Fibroblast of lung (primary cell): ENCODE data around the gene CENPV.

Experiments used
- CTCF ChIP-seq, 2 donors: IDR thresholded peaks in 1 of 2; conservative IDR thresholded peaks in 1 of 2; 1 replicate in 1 of 2; 2 replicates in 1 of 2; pipeline ENCODE4 v1.5.1; 2011 to 2012; ENCODE audit warnings: low read length in 2 of 2, control low read depth in 1 of 2, inconsistent platforms in 1 of 2, low read depth in 1 of 2, mild to moderate bottlenecking in 1 of 2
- EZH2 ChIP-seq: IDR thresholded peaks from 2 replicates; pipeline ENCODE4 v1.5.1; 2012; ENCODE audit warnings: low read length, control low read depth, mild to moderate bottlenecking; ENCODE audit errors: missing control alignments

GRCh38 chr17:16294560-16294959 lies 58.7 kb downstream of the CENPV start:
- TF ChIP-seq CTCF (conservative IDR thresholded peaks at IDR 0.05 in 1 of 2, IDR thresholded peaks at IDR 0.05 in 1 of 2; ENCODE audit: low read depth in 1 of 2, low read length in 2 of 2) (no peak), EZH2 (no peak)
